ENCODE results near the gene DCANP1.
A peak's percentile ranks its signal among the peaks of the same experiment; 100 is the strongest.
"Not testable (repeated sequence)": the region's sequence is repeated elsewhere in the genome, so short reads cannot be mapped to it uniquely, and the experiment has no call there.

Gene DCANP1, protein sequence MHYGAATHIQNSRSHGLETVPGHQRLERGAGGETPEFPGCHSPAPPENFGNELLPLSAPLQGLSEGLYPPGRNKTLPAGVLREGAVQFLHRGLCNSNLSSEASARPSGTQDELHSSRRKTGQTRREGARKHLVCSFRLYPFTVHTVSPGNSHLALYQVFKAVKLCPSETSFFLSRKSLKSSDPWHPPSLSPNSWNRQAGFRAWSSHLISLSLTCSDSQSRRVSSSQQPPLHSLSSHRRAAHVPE

DNA sequence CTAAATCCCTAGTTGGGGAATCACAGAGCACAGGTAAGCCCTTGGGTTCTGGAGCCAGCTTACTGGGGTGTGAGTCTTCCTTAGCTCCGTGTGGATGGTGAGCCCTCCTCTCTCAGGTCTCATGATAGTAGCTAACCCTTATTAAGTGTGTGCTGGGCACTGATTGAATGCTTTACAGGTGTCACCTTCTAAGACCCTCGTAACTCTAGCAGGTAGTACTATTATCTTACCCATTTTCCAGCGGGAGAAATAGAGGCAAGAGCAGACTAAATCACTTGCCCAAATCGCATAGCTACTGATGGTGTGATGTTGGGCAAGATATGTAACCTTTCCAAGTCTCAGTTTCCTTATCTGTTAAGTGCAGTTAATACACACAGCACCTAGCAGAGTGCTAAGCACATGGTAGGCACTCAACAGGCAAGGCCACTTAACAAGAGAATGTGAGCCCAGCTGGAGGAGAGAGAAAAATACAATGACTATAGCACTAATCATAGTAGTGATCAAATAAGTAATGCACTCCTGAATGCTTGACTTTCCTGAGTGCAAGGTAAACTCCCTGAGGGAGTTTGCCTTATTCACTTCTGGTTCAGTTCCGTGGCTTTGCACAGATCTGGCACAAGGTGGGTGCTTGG, at the start of gene DCANP1:
TSS of gene DCANP1 (minus strand) at position 51 of the 632 bp plus-strand sequence. CDS start 240 bp downstream, outside the sequence.
- no peak for DNase-seq

GRCh38 chr5:135495531-135495930, 48.4 kb upstream of the DCANP1 start:
- not testable (repeated sequence) for DNase-seq

DNA sequence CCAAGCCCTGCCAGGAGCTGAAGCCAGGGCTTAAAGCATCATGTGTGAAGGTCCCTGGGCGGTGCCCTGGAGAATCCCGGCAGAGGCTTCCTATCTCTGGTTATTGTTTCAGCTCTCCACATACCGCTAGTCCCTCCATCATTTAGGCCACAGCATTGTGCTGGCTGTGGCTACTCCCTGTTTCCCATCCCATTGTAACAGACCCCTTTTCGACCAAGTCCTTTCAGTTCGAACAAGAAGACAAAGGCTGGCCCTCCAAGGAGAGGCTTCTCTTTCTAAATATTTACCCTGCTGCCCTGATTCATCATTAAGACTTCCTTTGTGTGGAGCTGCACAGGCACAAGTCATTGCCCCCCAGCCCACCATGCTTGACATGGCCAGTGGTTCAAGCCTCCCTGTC, 47.0 kb upstream of the DCANP1 start:
- no peak for DNase-seq

DNA sequence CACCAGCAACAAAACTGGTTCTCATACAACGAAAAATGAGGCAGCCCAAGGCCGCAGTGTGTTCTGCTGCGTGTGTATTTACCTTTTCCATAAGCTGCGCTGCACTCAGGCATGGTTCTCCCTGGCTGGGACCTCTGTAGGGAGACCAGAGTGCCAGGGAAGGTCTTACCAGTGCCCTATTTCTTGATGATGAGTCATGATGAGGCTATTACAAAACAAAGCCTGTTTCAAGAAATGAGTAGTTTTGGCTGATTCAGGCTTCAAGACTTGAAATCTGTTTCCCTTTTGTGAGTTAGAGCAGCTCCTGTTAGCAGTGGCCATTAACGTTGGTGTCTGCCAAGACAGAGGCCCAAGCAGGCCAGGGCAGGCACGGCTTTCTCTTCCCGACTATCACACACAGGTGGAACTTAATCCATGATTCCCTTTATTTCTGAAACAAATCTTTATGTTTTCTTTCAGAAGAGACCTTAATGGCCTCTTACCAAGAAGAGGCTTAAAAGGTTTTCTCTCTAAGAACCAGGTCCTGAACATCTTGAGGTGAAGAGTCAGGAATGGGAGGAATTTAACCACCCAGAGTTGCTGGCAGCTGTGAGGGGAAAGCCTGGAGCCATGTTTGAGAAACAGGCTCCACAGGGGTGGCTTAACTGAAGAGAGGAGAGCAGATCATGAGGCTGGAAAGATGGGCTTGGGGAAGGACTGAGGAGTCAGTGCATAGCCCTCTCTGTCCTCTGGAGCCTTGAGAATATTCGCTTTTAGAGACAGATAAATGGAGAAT, 46.4 kb upstream of the DCANP1 start:
- DNase-seq: peak; percentile 38

DNA sequence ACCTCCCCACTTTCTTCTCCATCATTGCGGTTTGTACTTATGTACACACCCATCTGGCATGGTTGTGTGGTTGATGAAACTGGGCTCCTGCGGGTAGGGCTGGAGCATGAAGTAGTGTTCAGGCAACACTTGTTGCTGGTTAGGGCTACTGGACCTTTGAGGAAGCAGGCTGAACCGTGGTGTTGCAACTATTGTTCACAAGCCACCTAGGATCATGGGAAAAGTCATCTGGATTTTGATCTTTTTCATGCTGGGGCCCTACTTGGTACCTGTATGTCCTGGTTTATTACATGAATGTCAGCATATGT, 45.1 kb upstream of the DCANP1 start:
- no peak for DNase-seq

DNA sequence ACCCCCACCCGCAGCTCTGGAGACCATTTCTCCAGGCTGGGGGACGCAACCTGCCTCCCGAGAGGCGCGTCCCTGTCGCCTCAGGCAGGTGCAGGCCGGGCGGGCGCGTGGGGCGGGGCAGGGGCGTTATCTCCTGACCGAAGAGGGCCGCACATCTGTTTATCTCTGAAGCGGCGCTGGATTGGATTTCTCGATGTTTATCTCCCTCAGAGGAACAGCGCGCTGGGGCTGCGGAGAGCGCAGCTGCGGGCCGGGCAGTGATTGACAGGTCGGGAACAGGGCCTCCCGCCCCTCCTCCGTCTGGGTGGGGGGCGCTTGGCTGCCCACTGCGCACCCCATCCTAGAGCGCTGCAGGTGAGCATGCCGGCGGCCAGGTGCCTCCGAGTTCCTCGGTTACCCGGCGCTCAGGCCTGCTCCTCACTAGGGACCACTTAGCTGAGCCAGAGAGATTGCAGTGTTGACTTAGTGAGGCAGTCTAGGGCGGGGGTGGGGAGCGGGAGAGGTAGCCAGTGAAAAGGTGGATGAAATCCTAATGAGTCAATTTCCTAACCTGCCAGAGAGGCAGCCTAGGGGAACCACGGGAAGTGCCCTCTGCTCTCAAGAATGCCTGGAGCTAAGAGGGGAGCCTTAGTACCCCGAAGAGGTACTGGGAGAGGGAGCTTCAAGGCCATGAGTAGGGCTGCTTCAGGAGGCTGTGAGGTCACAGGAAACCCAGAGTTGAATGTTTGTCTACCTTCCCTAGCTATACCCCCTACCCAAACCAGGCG, 44.6 kb upstream of the DCANP1 start:
- DNase-seq: no peak

DNA sequence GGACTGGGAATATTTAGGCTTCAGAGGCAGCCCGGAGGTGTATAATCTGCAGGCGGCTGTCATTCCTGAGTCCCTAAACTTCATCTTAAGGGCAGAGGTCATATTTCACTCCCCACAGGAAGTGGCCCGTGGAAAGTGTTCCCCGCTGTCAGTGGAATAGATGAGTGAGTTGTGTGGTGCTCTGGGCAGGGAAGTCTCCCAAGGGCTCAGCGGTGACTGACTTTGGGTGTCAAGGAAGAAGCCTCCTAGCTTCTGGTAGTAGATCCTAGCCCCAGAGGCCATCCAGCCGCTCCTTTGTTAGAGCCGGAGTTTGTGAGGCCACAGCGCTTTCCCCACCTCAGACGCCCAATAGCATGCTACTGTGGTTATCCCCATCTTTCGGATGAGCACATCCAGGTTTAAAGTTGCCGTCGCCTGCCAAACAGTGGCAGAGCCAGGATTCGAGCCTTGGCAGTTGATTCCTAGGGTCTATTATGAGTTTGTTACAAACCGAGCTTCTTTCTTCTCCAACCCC, 43.9 kb upstream of the DCANP1 start:
- no peak for DNase-seq

- DNase-seq: no peak
These were observed 43.3 kb upstream of the DCANP1 start for GRCh38 chr5:135490245-135491037.

DNA sequence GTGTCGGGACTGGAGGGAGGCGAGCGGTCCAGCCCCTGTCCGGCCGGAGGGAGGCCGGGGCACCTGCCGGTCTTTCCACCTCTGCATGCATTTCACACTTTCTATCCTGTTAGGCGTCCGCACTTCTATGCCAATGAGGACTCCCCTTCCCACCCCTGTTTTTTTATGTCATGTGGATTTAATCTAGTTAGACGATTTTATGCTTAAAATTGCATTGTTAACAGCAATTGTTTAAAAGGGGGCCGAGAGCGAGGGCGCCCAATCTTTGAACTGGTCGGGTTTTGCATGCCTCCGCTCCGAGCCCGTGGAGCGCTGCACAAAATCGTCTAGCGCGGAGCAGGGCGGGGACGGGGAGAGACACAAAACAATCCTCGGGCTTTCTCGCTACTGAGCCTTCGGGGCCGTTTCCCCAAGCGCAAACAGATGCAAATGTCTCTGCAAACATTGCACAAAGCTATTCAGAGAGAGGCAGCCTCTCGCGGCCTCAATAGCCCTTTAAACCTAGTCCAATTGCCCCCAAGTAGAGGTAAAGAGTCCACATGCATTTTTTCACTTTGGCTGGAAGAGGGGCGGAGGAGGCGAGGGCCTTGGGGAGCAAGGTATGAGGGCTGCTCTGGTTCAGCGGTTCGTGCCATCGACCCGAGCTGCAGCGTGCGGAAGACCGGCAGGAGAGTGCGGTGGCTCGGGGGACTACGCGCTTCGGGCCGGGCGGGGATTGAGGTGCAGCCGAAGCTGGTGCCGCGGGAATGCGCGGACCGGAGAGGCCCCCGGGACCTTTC, 42.5 kb upstream of the DCANP1 start:
- DNase-seq: no peak

DNA sequence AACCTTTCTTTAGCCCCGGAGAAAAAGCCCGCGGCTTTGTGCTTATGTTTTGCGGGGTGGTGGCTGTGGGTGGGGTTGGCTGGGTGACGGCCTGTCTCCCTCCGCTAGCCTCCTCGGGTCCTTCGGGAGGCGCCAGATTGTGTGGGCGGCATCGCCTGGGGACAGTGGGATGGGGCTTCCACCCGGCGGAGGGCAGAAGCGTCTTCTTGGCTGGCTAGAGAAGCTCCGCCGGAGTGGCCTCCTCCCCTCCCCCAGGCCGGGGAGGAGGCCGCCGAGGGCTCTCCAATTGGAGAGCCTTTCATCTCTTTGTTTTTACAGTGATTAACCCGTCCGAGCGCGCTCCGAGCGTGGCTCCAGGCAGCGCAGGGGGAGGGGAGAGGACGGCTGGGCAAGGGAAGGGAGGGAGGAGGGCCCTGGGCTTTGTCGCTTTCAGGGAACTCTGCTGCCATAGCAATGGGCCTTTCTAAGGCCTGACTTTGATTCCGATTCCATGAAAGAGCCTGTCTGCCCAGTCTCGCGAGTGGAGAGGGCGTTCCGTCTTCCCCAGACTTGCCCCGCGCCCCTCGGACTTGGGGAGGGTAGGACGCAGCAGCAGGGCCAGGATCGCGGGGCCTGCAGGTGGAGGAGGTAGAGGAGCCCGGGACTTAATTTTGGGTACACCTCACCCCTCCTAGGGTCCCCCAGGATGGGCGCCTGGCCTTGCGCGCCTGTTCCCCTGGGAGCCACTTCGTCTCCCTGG, 41.7 kb upstream of the DCANP1 start:
- DNase-seq: no peak

DNA sequence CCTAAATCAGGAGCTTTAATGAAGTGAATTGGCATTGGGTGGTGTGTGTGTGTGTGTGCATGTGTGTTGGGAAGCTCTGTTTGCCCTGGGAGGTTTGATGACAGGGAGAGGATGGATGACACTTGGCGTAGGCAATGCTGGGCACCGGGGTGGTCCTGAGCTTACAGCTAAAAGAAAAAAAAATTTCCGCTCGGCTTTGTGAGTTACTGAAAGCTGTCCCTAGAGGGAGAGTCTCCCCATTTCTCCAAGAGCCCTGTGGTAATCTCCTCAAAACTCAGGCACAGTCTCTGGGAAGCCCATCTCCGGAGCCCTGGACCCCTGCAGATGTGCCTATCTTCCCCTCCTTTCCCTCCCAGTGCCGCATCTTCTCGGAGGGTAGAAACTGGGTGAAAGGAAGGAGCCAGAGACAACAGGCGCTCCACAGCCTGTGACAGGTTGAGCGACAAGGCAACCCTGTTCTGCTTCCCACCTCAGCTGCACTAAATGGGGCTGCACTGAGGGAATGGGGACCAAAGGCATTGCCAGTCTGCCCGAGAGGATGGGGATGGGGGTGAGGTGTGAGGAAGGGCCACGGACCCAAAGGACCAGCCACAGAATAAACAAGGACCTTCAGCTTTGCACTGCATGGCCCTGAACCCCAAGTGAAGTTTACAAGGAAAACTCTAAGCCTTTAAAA, 40.8 kb upstream of the DCANP1 start:
- DNase-seq: no peak

DNA sequence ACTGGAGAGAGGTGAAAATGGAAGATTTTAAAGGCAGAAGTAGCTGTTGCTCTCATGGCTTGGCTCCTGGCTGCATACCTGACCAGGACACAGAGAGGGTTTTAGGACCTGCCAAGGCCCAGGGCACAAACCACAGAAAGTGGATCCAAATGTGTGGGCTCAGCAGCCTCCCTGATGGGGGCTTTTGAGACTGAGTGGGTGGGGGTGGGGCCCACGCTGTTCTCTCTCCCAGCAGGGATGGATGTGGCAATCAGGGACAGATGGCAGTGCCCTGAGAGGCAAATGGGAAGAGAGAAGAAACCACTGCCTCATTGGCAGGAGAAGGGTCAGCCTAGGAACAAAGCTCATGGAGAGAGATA, 39.9 kb upstream of the DCANP1 start:
- no peak for DNase-seq

DNA sequence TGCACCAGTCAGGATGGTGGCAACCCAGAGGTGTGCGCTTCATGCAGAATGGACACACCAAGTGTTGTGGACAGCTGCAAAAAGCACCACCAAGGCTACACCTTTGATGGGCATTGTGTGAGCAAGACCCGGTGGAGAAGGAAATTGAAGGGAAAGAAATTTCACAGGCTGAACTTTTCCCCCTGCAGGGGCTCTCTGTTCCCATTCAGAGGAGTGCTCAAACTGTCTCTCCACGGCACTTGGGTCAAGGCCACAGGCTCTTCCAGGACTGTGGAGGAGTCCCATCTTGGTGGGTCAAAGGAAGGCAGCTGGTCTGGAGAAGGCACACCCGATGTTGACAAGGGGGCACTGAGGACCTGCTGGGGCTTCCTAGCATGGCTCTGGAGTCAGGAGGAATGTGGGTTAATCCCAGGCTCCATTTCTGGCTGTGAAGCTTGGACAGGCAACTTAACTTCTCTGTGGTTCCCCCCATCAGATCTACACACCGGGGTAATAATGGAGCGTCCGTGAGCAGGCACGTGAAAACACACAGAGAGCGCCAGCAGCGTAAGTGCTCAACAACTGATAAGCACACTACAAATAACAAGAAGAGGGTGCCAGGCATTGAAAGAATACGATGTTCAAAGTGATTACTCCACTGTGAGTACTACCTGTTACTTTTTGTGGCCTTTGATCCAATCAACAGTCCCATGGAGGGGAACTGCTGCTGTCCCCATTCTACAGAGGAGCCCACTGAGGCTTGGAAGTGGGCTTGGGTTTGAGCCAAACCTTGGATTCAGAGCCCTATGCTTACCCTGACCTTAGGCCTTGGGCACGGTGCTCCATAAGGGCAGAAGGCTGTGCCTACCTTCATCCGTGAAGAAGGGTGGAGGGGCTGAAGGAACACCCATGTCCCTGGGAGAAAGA, 39.2 kb upstream of the DCANP1 start:
- DNase-seq: no peak

DNA sequence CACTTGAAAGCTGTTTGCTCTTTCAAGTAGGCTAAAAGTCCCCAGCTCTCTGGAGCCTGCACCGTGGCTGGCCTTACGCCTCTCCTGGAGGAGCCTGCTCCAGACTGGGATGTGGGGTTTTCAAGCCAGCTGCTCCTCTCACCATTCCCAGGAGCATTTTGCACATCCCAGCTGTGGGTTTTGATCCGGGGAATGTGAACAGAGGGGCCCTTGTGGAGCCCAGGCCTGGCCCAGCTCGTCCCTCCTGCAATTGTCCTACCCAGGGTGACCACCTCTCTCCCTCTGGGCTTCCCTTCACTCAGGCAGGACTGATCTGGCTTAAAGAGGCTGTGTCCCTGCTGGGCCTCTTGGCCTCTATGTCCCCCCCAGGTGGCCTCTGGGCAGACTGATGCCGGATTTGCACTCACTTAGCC, 37.5 kb upstream of the DCANP1 start:
- no peak for DNase-seq

- no peak for DNase-seq
These were observed 36.1 kb upstream of the DCANP1 start for GRCh38 chr5:135483254-135483653.

DNA sequence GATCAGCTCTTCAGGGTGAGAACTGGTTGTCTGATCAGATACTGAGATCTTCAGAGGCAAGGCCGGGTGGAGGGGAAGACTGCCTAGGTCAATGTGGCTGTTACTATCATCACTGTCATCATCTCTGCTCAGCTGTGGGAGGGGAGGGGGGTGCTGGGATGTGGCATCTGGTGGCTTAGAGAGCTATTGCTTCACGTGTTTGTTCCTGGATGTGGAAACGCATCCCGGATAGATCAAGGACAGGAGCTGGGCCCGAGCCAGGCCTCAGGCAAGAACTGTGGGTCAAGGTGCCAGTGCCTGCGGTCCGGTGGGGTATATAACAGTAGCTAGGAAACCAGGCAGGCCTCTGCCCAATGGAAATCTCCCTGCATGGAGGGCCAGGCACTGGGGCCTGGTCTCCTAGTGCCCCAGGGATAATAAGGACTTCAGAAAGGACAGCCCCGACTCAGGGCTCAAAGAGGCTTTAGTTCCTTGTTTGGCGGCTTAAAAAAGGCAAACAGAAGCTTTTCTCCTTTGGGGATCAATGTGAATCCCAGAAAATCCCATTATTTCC, 35.3 kb upstream of the DCANP1 start:
- DNase-seq: peak; percentile 8

- DNase-seq: no peak
These were observed 34.8 kb upstream of the DCANP1 start for GRCh38 chr5:135481909-135482311.

- peak; percentile 62 for DNase-seq
These were observed 34.2 kb upstream of the DCANP1 start for GRCh38 chr5:135481387-135481786.

GRCh38 chr5:135480511-135480910, 33.4 kb upstream of the DCANP1 start:
- no peak for DNase-seq

Measured in SIG-M5 (cell line).